Measurements from ENCODE around the gene CLK4. TPM values are rescaled to one million over a fixed set of nuclear protein-coding genes. Genes with fewer than 3 reads are reported as not detected.

CLK4 gene
- total RNA-seq, 2 experiments from 2014 or later: 34.3 to 38.0 TPM

GRCh38 chr5:178625679-178626483 lies 969 bp downstream of the CLK4 start:
- peaks cover 29% of the 10 kb centered on the region for H3K36me3 Mint-ChIP-seq (ENCODE audit: low read depth)
- peak overlapping the region; percentile 100 for H3K27ac Mint-ChIP-seq
- H3K4me1 Mint-ChIP-seq: peaks cover 30% of the 10 kb centered on the region
- no peak for DNase-seq
- peaks cover 9% of the 10 kb centered on the region for H3K27me3 Mint-ChIP-seq
- H3K9me3 Mint-ChIP-seq: peaks cover 3% of the 10 kb centered on the region
- ChIA-PET POLR2A (interaction anchor here (0.6 kb wide), 2 partner anchors 13 to 17 kb away, joined by 3 read pairs; no protein-coding TSS in a partner anchor), CTCF (interaction anchor here (0.7 to 1.0 kb wide), 2 partner anchors 20 to 548 kb away, joined by 3 read pairs; no protein-coding TSS in a partner anchor)
- H3K4me3 Mint-ChIP-seq: peak overlapping the region; percentile 94

DNA sequence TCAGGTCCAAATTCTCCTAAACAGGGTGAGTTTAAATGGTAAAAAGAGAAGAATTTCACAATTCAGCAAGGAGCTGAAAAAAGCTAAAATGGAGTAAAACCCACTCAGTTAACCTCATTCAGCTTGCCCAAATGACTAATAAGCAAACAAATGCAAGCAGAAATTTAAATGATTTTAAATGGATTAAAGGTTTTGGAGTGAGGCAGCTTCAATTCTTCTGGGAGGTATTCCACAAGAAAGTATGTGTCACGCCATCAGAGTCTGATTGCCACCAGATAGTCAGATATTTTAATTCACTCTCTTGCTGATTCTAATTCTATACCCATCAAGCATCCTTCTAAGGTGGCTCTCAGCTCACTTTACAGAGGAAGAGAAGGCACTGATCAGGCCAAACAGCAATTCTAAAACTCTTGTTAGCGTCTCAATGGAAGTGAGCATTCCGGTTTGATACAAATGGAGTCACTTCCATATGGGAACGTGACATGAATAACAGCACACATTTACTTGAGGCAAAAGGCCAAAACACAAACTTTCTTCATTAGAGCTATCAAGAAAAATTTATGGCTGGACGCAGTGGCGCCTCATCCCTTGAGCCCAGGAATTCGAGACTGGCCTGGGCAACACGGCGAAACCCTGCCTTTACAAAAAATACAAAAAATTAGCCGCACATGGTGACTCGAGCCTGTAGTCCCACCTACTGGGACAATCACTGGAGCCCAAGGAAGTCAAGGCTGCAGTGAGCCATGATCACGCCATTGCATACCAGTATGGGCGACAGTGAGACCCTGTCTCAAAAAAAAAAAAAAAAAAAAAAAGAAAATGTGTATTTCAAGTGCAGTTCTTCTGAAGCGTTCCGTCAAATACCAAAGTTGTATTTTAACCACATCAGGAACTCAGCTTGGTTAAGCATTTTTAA lies 2.0 kb downstream of the CLK4 start:
- Mint-ChIP-seq H3K36me3 (ENCODE audit: low read depth) (peaks cover 39% of the 10 kb centered on the region), H3K27ac (peak overlapping the region; percentile 100), H3K4me1 (peaks cover 39% of the 10 kb centered on the region), H3K4me3 (peak overlapping the region; percentile 94), H3K27me3 (peaks cover 3% of the 10 kb centered on the region), H3K9me3 (peaks cover 3% of the 10 kb centered on the region)
- no peak for DNase-seq
- ChIA-PET POLR2A (interaction anchor here (0.6 kb wide), 2 partner anchors 12 to 16 kb away, joined by 3 read pairs; no protein-coding TSS in a partner anchor), CTCF (interaction anchor here (1.3 kb wide), 1 partner anchor 106 kb away, joined by 4 read pairs; the partner anchor contains the start of gene ZNF354A)

GRCh38 chr5:178622679-178623247 lies 4.1 kb downstream of the CLK4 start:
- POLR2A ChIA-PET: no interaction called here
- H3K4me1 Mint-ChIP-seq: peaks cover 46% of the 10 kb centered on the region
- no peak overlapping the region for H3K4me3 Mint-ChIP-seq

DNA sequence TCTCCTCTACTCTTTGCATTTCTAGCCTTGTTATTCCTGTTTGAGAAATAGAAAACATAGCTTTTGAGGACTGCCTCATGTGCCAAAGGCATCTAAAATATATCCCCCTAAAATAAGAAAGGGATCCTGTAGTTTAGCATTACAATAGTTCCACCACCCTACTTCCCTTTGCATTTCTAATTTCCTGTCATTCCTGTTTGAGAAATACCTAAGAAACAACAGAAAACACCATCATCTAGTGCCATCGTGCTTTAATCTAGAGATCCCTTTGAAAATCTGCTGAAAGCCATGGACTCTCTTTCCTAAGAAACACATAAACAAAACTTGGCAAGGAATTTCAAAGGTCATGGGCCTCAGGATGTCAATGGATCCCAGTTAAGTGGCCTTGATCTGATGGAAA lies 7.5 kb downstream of the CLK4 start:
- H3K4me3 Mint-ChIP-seq: no peak overlapping the region
- H3K27me3 Mint-ChIP-seq: no peaks in the 10 kb centered on the region
- peaks cover 29% of the 10 kb centered on the region for H3K4me1 Mint-ChIP-seq
- no peak for DNase-seq
- POLR2A ChIA-PET: no interaction called here
- H3K27ac Mint-ChIP-seq: no peak overlapping the region
- CTCF ChIA-PET: no interaction called here
- no peaks in the 10 kb centered on the region for H3K9me3 Mint-ChIP-seq
- peaks cover 58% of the 10 kb centered on the region for H3K36me3 Mint-ChIP-seq (ENCODE audit: low read depth)

More at GRCh38 chr5:178622679-178623247, 4.1 kb downstream of the CLK4 start:
- Mint-ChIP-seq H3K27ac (no peak overlapping the region), H3K9me3 (no peaks in the 10 kb centered on the region), H3K36me3 (ENCODE audit: low read depth) (peaks cover 53% of the 10 kb centered on the region), H3K27me3 (no peaks in the 10 kb centered on the region)
- no peak for DNase-seq
- CTCF ChIA-PET: no interaction called here

DNA sequence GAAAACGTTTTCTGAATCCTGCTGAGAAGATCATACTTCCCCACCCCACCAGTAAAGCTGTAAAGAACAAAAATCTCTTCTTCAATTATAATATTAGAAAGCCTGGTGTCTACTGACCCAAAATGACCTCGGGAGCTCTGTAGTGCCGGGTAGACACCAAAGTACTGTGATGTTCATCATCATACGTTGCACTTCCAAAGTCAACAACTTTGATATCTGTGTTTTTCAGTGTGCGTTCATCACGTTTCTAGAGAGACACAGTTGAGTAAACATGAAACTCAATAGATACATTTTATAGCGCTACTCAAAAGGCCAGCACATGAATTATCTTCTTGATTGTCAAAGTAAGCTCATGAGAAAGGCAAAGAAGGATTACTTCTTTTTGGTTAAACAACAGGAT lies 14.6 kb downstream of the CLK4 start:
- ChIA-PET CTCF (no interaction called here), POLR2A (interaction anchor here (0.6 kb wide), 2 partner anchors 13 to 117 kb away, joined by 3 read pairs; no protein-coding TSS in a partner anchor)
- H3K4me3 Mint-ChIP-seq: no peak overlapping the region
- H3K4me1 Mint-ChIP-seq: no peaks in the 10 kb centered on the region
- peaks cover 58% of the 10 kb centered on the region for H3K36me3 Mint-ChIP-seq (ENCODE audit: low read depth)
- peak overlapping the region; percentile 20 for H3K27ac Mint-ChIP-seq
- H3K27me3 Mint-ChIP-seq: no peaks in the 10 kb centered on the region
- no peak for DNase-seq
- H3K9me3 Mint-ChIP-seq: peaks cover 3% of the 10 kb centered on the region

DNA sequence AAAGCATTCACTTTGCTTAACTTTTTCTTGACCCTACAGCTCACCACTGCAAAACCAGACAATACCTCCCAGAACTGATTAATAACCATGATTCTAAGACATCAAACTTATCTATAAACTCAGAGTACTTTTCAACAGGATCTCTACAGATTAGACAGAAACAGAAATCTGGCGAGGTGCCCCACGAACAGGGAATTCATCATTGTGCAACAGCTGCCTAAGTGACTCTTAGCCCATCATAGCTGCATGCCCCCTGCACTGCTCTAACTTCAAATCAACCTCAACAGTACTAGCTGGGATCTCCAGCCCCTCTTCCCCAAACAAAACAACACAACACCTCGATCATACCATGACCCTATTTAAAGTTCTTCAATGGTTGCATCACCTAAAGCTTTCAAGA lies 20.6 kb downstream of the CLK4 start:
- H3K36me3 Mint-ChIP-seq (ENCODE audit: low read depth): peaks cover 71% of the 10 kb centered on the region
- no peak overlapping the region for H3K27ac Mint-ChIP-seq

GRCh38 chr5:178605788-178606187 lies 21.1 kb downstream of the CLK4 start:
- Mint-ChIP-seq H3K27ac (no peak overlapping the region), H3K4me1 (no peaks in the 10 kb centered on the region), H3K36me3 (ENCODE audit: low read depth) (peaks cover 71% of the 10 kb centered on the region), H3K9me3 (peaks cover 3% of the 10 kb centered on the region), H3K4me3 (no peak overlapping the region), H3K27me3 (no peaks in the 10 kb centered on the region)
- ChIA-PET CTCF (interaction anchor here (1.0 kb wide), 1 partner anchor 20 kb away, joined by 3 read pairs; no protein-coding TSS in a partner anchor), POLR2A (no interaction called here)
- DNase-seq: no peak

More for the DNA sequence above, 20.6 kb downstream of the CLK4 start:
- DNase-seq: no peak
- Mint-ChIP-seq H3K27me3 (no peaks in the 10 kb centered on the region), H3K4me1 (no peaks in the 10 kb centered on the region), H3K4me3 (no peak overlapping the region), H3K9me3 (peaks cover 3% of the 10 kb centered on the region)
- POLR2A ChIA-PET: no interaction called here
- CTCF ChIA-PET: interaction anchor here (0.7 to 1.0 kb wide), 2 partner anchors 20 to 447 kb away, joined by 3 to 4 read pairs; no protein-coding TSS in a partner anchor

GRCh38 chr5:178602752-178603151 lies 24.1 kb downstream of the CLK4 start:
- CTCF ChIA-PET: no interaction called here
- H3K9me3 Mint-ChIP-seq: peaks cover 7% of the 10 kb centered on the region
- no peak overlapping the region for H3K27ac Mint-ChIP-seq
- POLR2A ChIA-PET: no interaction called here
- no peaks in the 10 kb centered on the region for H3K4me1 Mint-ChIP-seq
- no peak for DNase-seq
- peaks cover 75% of the 10 kb centered on the region for H3K36me3 Mint-ChIP-seq (ENCODE audit: low read depth)
- H3K27me3 Mint-ChIP-seq: no peaks in the 10 kb centered on the region
- no peak overlapping the region for H3K4me3 Mint-ChIP-seq

- Mint-ChIP-seq H3K4me3 (no peak overlapping the region), H3K36me3 (ENCODE audit: low read depth) (peaks cover 54% of the 10 kb centered on the region), H3K27me3 (peaks cover 14% of the 10 kb centered on the region), H3K4me1 (peaks cover 4% of the 10 kb centered on the region), H3K9me3 (peaks cover 33% of the 10 kb centered on the region), H3K27ac (no peak overlapping the region)
- no peak for DNase-seq
- ChIA-PET POLR2A (interaction anchor here (0.7 kb wide), 1 partner anchor 286 kb away, joined by 3 read pairs; no protein-coding TSS in a partner anchor), CTCF (no interaction called here)
Observed at GRCh38 chr5:178595750-178596149, 31.1 kb downstream of the CLK4 start.

GRCh38 chr5:178595150-178595549 lies 31.7 kb downstream of the CLK4 start:
- peaks cover 53% of the 10 kb centered on the region for H3K36me3 Mint-ChIP-seq (ENCODE audit: low read depth)
- DNase-seq: no peak
- H3K4me3 Mint-ChIP-seq: no peak overlapping the region
- H3K9me3 Mint-ChIP-seq: peaks cover 33% of the 10 kb centered on the region
- no peak overlapping the region for H3K27ac Mint-ChIP-seq
- H3K4me1 Mint-ChIP-seq: peaks cover 7% of the 10 kb centered on the region
- H3K27me3 Mint-ChIP-seq: peaks cover 17% of the 10 kb centered on the region
- POLR2A ChIA-PET: interaction anchor here (0.7 kb wide), 1 partner anchor 285 kb away, joined by 3 read pairs; no protein-coding TSS in a partner anchor
- CTCF ChIA-PET: no interaction called here

DNA sequence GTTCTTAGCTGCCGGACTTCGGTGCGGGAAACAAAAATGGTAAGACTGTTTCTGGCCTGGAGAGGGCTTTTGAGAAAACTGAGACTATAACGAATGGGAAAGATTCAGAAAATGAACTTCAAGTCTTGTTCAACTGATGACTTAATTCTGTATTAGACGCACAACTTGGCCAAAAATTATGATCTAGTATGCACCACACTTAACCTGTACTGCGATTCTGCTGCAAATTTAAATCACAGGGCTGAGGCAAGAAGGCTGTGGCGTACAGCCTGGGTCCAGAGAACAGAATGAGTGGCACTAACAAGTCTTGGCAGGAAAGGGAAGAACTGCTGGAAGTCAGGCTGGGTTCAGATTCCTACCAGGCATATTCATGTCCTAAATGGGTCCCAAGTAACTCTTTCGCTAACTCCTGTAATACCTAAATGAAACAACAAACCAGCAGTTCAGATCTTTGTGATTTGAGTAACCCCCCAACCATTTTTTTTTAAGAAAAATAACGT lies 35.9 kb downstream of the CLK4 start:
- POLR2A ChIA-PET: no interaction called here
- peaks cover 51% of the 10 kb centered on the region for H3K27me3 Mint-ChIP-seq

More for the DNA sequence above, 35.9 kb downstream of the CLK4 start:
- H3K36me3 Mint-ChIP-seq (ENCODE audit: low read depth): peaks cover 24% of the 10 kb centered on the region
- no peak for DNase-seq
- H3K4me3 Mint-ChIP-seq: peak overlapping the region; percentile 54
- H3K4me1 Mint-ChIP-seq: peaks cover 7% of the 10 kb centered on the region
- H3K27ac Mint-ChIP-seq: no peak overlapping the region
- CTCF ChIA-PET: interaction anchor here (1.9 kb wide), 1 partner anchor 356 kb away, joined by 5 read pairs; no protein-coding TSS in a partner anchor
- H3K9me3 Mint-ChIP-seq: peaks cover 21% of the 10 kb centered on the region

All from activated CD4-positive, alpha-beta T cell treated with anti-CD3 and anti-CD28 coated beads, Interleukin-2, amount 10 ng/mL, durations not matched to agents 7 days and 5 days (primary cell).